Inferior parietal cortex (tissue), 1 donor: ENCODE measurements around the gene SCLT1.

ENCODE experiments used
- DNase-seq: peaks from one replicate; pipeline ENCODE4 v3.0.0-alpha.2; 2016; ENCODE audit errors: extremely low spot score

Gene SCLT1

GRCh38 chr4:128869776-128870509 lies 223.4 kb downstream of the SCLT1 start:
- no peak for DNase-seq

GRCh38 chr4:128868758-128869157 lies 224.6 kb downstream of the SCLT1 start:
- DNase-seq = no peak

GRCh38 chr4:128866691-128867090 lies 226.6 kb downstream of the SCLT1 start:
- DNase-seq = no peak

- DNase-seq = no peak
Measured at GRCh38 chr4:128866269-128866668, 227.1 kb downstream of the SCLT1 start.

- no peak for DNase-seq
Measured at GRCh38 chr4:128865132-128865531, 228.2 kb downstream of the SCLT1 start.

GRCh38 chr4:128863312-128864075 lies 229.8 kb downstream of the SCLT1 start:
- DNase-seq = peak; percentile 93

GRCh38 chr4:128862608-128863311 lies 230.6 kb downstream of the SCLT1 start:
- DNase-seq = no peak

GRCh38 chr4:128861856-128862518 lies 231.4 kb downstream of the SCLT1 start:
- no peak for DNase-seq

GRCh38 chr4:128859887-128860677 lies 233.3 kb downstream of the SCLT1 start:
- DNase-seq = no peak

- DNase-seq = no peak
Measured at GRCh38 chr4:128858879-128859671, 234.3 kb downstream of the SCLT1 start.

- DNase-seq = no peak
Measured at GRCh38 chr4:128856246-128856645, 237.1 kb downstream of the SCLT1 start.

GRCh38 chr4:128855621-128856020 lies 237.7 kb downstream of the SCLT1 start:
- no peak for DNase-seq

GRCh38 chr4:128854433-128854832 lies 238.9 kb downstream of the SCLT1 start:
- DNase-seq = no peak

- DNase-seq = no peak
Measured at GRCh38 chr4:128853741-128854140, 239.6 kb downstream of the SCLT1 start.

- DNase-seq = no peak
Measured at GRCh38 chr4:128850252-128850651, 243.1 kb downstream of the SCLT1 start.

- DNase-seq = no peak
Measured at GRCh38 chr4:128848461-128848860, 244.9 kb downstream of the SCLT1 start.

- DNase-seq = no peak
Measured at GRCh38 chr4:128847082-128847724, 246.1 kb downstream of the SCLT1 start.

GRCh38 chr4:128846063-128846462 lies 247.3 kb downstream of the SCLT1 start:
- DNase-seq = no peak

GRCh38 chr4:128844931-128845330 lies 248.4 kb downstream of the SCLT1 start:
- no peak for DNase-seq

GRCh38 chr4:128841402-128841801 lies 251.9 kb downstream of the SCLT1 start:
- DNase-seq = no peak
